Thoracic aorta (tissue), 2 donors: Measurements from ENCODE around the gene ERO1B. TPM values are rescaled to one million over a fixed set of nuclear protein-coding genes. Genes with fewer than 3 reads are reported as not detected.
A peak's percentile ranks its signal among the peaks of the same experiment; 100 is the strongest.

Source experiments
- ATAC-seq: fragments of 150-250 bp; one replicate; pipeline ENCODE4 v1.8.0; 2017; ENCODE audit warnings: low read depth; ENCODE audit not compliant: insufficient number of reproducible peaks, low FRiP score
- DNase-seq: peaks from one replicate; pipeline ENCODE4 v3.0.0-alpha.2; 2020; ENCODE audit warnings: low spot score
- H3K27ac ChIP-seq, 2 donors: fragments of 200-600 bp; sonication (generic); 1 replicate in 1 of 2; 2 replicates in 1 of 2; pipeline ENCODE4 v1.5.1; 2016; ENCODE audit warnings: mild to moderate bottlenecking in 2 of 2, moderate library complexity in 2 of 2
- H3K27me3 ChIP-seq: fragments of 200-600 bp; sonication (generic); replicated peaks from 2 replicates; pipeline ENCODE4 v1.6.0; 2016; ENCODE audit warnings: mild to moderate bottlenecking; ENCODE audit not compliant: insufficient read depth
- H3K36me3 ChIP-seq: fragments of 200-600 bp; sonication (generic); one replicate; pipeline ENCODE4 v1.5.1; 2016
- H3K4me1 ChIP-seq, 2 donors: fragments of 200-600 bp; sonication (generic); 1 replicate in 1 of 2; 2 replicates in 1 of 2; pipeline versions ENCODE4 v1.5.1 to v1.6.0; 2016; ENCODE audit warnings: low read depth in 2 of 2, mild to moderate bottlenecking in 1 of 2; ENCODE audit not compliant: control insufficient read depth in 1 of 2
- H3K4me3 ChIP-seq: fragments of 200-600 bp; sonication (generic); 2 replicates; pipeline ENCODE4 v1.5.1; 2016; ENCODE audit warnings: mild to moderate bottlenecking
- H3K9me3 ChIP-seq: fragments of 200-600 bp; sonication (generic); 2 replicates; pipeline ENCODE4 v1.5.1; 2016
- CTCF ChIP-seq: fragments of 200-600 bp; sonication (generic); IDR thresholded peaks from one replicate; pipeline ENCODE4 v1.5.1; 2019; ENCODE audit warnings: antibody characterized with exemption
- total RNA-seq, 2 donors: library from RNA; depleted of rRNA; stranded (reverse); fragments of >200 nt; gene quantifications; one replicate each; pipeline versions ENCODE4 v1.1.0 to v1.2.3, GENCODE V29; 2016

ERO1B gene
- total RNA-seq, 2 donors from 2014 or later: 20.8 to 33.3 TPM

DNA sequence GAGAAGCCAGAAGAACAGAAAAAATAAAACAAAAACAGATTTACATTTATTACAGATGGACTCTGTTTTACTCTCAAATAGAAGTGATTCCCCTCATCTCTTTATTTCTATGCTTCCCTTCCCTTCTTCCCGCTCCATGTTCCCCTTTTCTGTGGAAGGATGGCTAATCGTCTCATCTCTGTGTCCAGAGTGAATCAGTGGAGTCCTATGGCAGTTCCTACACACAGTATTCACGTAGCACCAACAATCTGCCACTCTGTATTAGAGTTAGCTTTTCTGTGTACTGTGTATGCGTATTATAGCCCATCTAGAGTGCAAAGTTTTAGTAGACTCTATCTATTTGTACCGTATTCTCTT is 6.8 kb upstream of the ERO1B start:
- H3K27ac ChIP-seq: no peak overlapping the region
- no peaks in the 10 kb centered on the region for H3K4me1 ChIP-seq
- H3K9me3 ChIP-seq: no peaks in the 10 kb centered on the region
- no peaks in the 10 kb centered on the region for H3K27me3 ChIP-seq
- no peak overlapping the region for H3K4me3 ChIP-seq
- no peak for TF ChIP-seq CTCF
- no peak for ATAC-seq
- H3K36me3 ChIP-seq: no peaks in the 10 kb centered on the region
- no peak for DNase-seq

DNA sequence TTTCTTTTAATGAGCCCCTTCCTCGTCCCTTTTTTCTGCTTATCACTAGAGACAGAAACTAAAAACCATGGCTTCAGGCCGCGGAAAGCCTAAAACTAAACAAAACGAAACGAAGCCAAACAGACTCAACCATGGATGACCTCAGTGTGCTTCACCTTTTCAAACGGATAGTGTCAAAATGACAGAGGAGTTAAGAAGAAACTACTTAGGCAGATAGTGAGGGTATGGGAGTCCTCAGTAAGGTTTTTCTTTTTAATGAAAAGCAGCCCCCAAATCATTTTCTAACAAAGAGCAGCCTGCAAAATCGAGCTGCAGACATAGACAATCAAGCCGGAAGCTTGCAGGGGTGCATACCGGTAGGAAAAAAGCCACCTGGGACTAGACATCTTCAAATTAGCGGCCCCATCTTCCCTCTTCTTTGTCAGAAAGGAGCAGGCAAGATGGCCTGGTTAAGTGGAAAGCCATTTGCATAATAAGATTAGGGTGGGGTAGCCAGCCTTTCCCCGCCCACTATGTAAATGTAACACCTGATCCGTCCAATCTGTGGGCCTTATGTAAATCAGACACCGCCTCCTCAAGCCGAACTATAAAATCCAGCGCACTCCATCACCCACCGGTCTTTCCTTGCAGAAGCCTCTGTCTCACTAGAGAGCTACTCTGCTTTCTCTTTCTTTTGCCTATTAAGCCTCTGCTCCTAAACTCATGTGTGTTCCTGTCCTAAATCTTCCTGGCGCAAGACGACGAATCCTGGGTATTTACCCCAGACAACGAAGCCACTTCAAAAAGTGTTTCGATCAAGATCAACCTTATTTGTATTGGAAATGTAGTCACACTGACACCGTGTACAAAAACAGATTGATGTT is 6.2 kb upstream of the ERO1B start:
- no peaks in the 10 kb centered on the region for H3K36me3 ChIP-seq
- no peak overlapping the region for H3K27ac ChIP-seq
- TF ChIP-seq CTCF: no peak
- no peaks in the 10 kb centered on the region for H3K27me3 ChIP-seq
- no peak for ATAC-seq
- no peaks in the 10 kb centered on the region for H3K4me1 ChIP-seq
- DNase-seq: no peak
- H3K9me3 ChIP-seq: no peaks in the 10 kb centered on the region
- no peak overlapping the region for H3K4me3 ChIP-seq

GRCh38 chr1:236287356-236287755 is 5.6 kb upstream of the ERO1B start:
- Histone ChIP-seq H3K36me3 (no peaks in the 10 kb centered on the region), H3K27me3 (no peaks in the 10 kb centered on the region), H3K4me3 (no peak overlapping the region), H3K9me3 (no peaks in the 10 kb centered on the region), H3K27ac (no peak overlapping the region), H3K4me1 (peaks cover 0 to 3% of the 10 kb centered on the region in 2 donors)
- no peak for DNase-seq
- no peak for TF ChIP-seq CTCF
- no peak for ATAC-seq

GRCh38 chr1:236284291-236284721 is 2.5 kb upstream of the ERO1B start:
- Histone ChIP-seq H3K4me3 (no peak overlapping the region), H3K9me3 (no peaks in the 10 kb centered on the region), H3K4me1 (peaks cover 7 to 11% of the 10 kb centered on the region in 2 donors), H3K27ac (no peak overlapping the region), H3K27me3 (no peaks in the 10 kb centered on the region), H3K36me3 (no peaks in the 10 kb centered on the region)
- ATAC-seq: no peak
- no peak for TF ChIP-seq CTCF
- DNase-seq: no peak

GRCh38 chr1:236282719-236283118 is 961 bp upstream of the ERO1B start:
- TF ChIP-seq CTCF: no peak
- DNase-seq: no peak
- peak overlapping the region; percentile 89 for H3K4me3 ChIP-seq
- no peaks in the 10 kb centered on the region for H3K9me3 ChIP-seq
- H3K4me1 ChIP-seq: peaks cover 7 to 11% of the 10 kb centered on the region in 2 donors
- H3K27me3 ChIP-seq: no peaks in the 10 kb centered on the region
- H3K36me3 ChIP-seq: no peaks in the 10 kb centered on the region
- no peak overlapping the region for H3K27ac ChIP-seq
- no peak for ATAC-seq
